ENCODE measurements around the gene SLC4A1AP. TPM values are rescaled to one million over a fixed set of nuclear protein-coding genes. Genes with fewer than 3 reads are reported as not detected.
A peak's percentile ranks its signal among the peaks of the same experiment; 100 is the strongest.
"Not testable (repeated sequence)": the region's sequence is repeated elsewhere in the genome, so short reads cannot be mapped to it uniquely, and the experiment has no call there.

Gene SLC4A1AP
- total RNA-seq, 2 donors from 2014 or later: 14.9 to 16.6 TPM

DNA sequence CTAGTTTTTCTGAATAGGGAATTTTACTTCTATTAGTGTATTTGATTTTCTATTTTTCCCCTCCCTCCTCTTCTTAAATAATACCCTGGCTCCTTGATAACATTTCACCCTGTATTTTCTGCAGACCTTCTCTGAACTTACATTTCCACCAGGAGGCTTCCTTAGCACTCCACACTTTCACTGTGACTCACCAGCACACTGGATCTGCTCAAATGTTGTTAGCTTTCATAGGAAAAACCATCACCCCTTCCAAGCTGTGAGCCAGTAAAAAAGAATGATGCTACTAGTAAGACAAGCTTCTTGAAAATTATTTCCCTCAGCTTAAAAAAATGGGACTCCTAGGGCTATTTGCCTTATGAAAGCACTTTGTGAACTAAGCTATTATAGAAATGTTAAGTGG, 16.4 kb upstream of the SLC4A1AP start:
- DNase-seq: no peak
- no peak for ATAC-seq
- intact Hi-C loops (cut with DNase I, micrococcal nuclease): no loop called here

DNA sequence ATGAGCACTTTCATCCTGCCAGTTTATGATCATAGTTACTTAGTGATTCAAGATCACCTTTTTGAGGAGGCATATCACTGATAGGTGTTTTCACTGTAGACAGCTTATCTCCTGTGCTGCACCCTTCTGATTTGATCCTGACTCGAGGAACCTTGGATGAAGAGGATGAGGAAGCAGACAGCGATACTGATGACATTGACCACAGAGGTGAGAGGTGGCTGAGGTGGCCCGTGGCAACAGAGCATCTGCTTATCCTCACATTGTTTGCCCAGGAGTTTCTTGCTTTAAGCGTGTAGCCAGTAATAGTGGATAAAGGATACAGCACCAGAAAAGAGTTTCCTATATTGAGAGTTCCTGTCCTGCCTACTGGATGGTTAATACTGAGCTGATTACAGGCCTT, 16.0 kb upstream of the SLC4A1AP start:
- intact Hi-C loops (cut with DNase I, micrococcal nuclease): no loop called here
- ATAC-seq (no peak), DNase-seq (no peak)

DNA sequence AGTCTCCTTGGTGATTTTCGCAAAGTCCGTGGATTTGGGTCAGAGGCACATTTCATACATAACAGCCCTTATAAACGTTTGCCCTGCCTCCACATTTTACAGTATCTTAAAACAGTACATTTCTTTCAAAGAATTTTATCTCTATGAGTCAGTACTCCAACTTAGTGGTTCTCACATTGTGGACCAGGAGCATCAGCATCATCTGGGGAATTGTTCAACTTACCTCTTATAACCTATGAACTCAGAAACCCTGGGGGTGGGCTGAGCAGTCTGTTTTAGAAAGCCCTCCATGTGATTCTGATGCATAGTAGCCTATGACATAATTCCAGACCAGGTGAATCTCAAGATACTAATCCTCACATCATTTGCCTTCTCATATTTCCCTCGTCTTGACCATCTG, 12.6 kb upstream of the SLC4A1AP start:
- intact Hi-C loops (cut with DNase I, micrococcal nuclease): no loop called here
- DNase-seq (no peak), ATAC-seq (no peak)

DNA sequence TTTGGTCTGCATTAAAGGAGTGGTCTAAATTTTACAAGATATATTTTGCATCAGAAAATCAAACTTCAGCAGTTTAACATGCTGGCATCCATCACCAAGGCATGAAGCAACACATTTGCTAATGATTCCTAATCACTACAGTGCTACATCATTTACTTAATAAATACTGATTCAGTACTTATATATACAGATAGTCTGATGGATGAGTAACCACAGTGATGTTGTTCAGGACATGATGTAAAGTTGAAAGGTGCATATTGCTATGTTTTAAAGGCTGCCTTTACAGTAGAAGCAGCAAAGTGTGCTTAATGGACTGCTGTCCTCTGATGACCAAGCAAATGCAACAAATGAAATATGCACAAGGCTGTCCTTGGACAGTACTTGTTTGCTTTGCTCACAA, 11.3 kb upstream of the SLC4A1AP start:
- no peak for ATAC-seq
- intact Hi-C loops (cut with DNase I, micrococcal nuclease): no loop called here
- DNase-seq: no peak

DNA sequence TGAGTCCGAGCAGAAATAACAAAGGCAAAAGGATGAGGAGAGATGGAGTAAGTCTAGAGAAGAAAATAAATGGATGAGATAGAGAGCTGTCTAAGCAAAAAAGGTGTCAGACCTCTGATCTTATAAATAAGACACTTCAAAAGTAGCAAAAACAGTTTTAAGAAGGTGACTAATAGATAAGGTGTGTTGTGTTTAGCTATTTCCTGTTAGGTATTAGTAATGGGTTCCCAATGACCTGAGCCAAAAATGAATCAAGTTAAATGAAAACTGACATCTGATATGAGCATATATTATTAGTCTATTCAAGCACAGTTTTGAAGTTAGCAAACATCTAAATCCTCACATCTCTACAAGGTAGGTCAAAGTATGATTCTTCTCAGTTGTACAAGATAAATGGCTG, 10.9 kb upstream of the SLC4A1AP start:
- DNase-seq (no peak), ATAC-seq (no peak)
- intact Hi-C loops (cut with DNase I, micrococcal nuclease): no loop called here

DNA sequence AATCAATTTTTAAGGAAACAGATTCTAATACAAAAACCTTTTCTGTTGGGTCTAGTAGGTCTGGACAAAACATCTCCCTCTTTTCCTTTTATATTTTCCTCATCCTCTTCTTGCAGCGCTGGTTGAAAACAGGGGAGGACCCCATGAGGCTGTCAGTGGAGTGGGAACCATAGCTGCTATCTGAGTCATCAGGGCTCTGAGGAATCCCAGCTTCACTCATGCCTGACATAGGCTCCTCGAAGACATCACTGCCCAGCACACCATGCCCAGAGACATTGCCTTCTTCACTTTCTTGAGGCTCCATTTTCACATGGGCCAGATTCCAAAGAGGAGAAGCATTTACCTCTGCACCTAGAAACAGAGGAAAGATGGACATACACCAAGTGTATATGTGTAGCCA, 10.3 kb upstream of the SLC4A1AP start:
- no peak for DNase-seq
- ATAC-seq: no peak
- intact Hi-C loops (cut with DNase I, micrococcal nuclease): no loop called here

DNA sequence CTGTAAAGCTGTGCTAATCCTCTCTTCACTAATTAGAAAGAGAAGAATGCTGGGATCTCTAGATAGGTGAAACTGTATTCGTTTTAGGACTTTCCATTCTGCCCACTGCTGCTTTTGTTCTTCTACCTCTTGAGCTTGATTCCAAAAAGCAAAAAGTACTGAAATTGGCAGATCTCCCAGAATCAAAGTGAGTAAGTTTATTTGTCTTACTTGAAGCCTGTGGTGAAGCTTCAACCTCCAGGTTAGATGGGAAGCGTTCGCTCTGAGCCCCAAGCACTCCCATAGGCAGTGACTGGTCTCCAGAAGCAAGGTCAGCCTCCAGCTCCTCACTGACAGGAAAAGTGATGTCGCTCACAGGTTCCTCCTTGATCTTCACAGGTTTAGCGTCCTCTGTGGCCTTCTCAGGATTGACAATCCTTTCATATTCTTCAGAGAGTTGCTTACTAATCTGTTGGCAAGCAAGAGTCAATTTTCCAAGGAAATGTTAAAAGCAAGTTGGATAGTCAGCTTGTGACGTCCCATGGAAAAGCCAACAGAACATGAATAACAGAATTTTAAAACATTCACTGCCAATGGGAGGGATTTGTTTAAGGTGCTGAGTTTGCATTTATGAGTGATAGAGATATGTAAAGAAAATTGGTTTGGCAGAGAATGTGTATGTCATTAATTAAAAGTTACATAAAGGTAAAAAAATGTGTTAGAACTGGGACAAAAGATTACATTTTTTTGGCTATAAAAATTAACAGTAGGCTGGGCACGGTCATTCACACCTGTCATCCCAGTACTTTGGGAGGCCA, 8.3 kb upstream of the SLC4A1AP start:
- intact Hi-C loops (cut with DNase I, micrococcal nuclease): no loop called here
- ATAC-seq (no peak), DNase-seq (no peak)

DNA sequence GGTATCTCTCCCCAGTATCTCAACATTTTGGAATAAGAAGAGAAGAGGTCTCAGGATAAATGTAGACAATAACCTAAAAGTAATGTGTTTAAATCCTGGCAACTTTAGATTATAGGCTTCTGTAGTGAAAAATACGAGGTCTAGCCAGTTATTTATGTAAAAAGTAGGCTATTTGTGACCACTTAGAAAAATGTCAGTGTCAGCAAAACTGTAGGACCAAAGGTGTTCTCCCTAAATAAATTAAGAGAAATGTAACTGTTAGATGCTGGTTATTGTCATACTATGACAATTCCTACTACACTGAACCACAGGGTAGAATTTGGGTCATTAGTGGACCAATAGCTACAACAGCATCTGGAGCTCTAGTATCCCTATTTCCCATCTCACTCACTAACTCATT, 2.3 kb upstream of the SLC4A1AP start:
- no peak for ATAC-seq
- no peak for DNase-seq
- intact Hi-C loops (cut with DNase I, micrococcal nuclease): no loop called here

DNA sequence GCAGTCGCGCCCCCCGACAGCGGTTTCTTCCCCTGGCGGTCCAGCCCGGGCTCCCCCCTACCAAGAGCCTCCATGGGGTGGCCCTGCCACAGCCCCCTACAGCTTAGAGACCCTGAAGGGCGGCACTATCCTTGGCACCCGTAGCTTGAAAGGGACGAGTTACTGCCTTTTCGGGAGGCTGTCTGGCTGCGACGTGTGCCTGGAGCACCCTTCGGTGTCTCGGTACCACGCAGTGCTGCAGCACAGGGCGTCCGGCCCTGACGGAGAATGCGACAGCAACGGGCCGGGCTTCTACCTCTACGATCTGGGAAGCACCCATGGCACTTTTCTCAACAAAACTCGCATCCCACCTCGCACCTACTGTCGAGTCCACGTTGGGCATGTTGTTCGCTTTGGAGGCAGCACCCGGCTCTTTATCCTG, 475 bp downstream of the SLC4A1AP start:
- peak; percentile 36 for ATAC-seq
- no peak for DNase-seq
- intact Hi-C loops (cut with DNase I, micrococcal nuclease): no loop called here

DNA sequence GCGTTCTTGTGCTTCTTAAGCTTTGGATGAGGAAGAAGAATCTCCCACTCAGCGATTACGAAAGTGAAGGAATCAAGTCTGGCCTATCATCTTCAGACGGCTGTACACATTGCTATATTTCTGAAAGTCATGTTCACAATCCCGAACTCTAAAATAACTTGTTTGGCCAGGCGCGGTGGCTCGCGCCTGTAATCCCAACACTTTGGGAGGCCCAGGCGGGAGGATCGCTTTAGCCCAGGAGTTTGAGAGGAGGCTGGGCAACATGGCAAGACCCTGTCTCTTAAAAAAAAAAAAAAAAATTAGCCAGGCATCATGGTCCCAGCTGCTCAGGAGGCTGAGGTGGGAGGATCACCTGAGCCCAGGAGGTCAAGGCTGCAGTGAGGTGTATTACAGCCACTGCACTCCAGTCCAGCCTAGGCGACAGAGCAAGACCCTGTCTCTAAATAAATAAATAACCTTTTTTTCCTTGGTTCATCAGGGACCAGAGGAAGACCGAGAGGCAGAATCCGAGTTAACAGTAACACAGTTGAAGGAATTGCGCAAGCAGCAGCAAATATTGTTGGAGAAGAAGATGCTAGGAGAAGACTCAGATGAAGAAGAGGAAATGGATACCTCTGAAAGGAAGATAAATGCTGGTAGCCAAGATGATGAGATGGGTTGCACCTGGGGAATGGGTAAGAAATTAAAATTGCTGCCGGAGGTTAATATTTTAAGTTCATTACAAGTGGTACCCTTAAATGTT, 1.1 kb downstream of the SLC4A1AP start:
- DNase-seq: no peak
- intact Hi-C loops (cut with DNase I, micrococcal nuclease): no loop called here
- no peak for ATAC-seq

DNA sequence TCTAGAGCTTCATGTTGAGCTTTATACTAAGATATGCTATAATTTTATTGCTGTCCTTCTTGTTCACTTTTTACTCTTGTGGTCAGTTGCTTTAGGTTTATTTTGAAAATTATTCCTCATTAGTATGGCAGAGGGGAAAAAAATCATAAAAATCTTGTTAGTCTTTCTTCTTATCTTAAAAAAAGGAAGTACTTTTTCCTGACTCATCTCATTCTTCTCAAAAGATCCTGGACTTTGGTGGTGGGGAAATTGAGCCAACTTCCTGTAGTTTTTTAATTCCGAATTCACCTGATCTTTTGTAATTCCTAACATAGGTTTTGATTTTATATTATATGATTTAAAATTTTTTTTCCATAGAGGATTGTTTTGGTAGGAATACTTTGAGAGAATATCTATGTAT, 3.8 kb downstream of the SLC4A1AP start:
- ATAC-seq (no peak), DNase-seq (no peak)
- intact Hi-C loops (cut with DNase I, micrococcal nuclease): no loop called here

DNA sequence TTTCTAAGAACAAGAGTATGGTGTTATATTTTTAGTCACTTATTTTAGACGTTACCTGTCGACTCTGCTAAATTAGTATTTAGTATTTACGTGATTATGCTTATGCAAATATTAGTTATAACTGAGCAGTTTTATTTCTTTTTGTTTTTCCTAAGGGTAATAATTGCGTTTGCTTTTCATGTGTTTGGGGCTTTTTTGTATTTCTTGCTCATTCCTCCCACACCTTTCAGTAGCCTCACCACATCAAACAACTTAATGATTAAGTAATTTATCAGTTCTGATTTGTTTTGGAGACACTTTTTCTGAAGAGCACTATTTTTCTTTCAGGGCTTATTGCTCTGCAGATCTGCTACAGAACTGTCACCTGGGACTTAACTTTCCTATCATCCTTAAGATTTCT, 7.5 kb downstream of the SLC4A1AP start:
- no peak for ATAC-seq
- intact Hi-C loops (cut with DNase I, micrococcal nuclease): no loop called here
- no peak for DNase-seq

DNA sequence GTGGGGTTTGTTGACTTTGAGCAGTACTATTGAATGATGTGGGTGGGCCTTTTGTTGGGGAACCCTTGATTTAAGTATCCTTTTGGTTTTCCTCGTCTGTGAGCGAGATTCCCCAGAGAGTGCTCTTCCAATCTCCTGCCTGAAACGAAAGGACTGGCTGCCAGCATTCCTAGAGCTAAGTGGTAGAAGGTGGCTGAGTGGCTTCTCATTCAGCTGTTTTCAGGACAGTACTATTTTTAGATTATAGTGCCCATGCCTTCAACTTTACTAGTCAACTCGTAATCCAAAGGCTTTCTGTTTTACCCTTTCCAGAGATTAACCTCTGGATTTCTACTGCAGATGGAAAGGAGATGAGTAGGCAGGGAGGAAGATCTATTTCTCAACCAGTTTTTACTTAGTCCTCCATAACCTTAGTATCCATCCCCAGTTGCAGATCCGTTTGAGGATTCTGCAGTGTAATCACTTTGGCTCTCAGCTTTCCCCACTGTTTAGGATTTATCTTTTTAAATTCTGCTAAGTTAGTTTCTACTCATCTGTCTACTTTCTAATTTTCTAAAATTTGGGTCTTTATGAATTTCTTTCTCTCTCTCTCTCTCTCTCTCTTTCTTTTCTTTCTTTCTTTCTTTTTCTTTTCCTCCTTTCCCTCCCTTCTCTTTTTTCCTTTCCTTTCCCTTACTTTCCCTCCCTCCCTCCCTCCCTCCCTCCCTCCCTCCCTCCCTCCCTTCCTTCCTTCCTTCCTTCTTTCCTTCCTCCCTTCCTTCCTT, 9.2 kb downstream of the SLC4A1AP start:
- no peak for DNase-seq

DNA sequence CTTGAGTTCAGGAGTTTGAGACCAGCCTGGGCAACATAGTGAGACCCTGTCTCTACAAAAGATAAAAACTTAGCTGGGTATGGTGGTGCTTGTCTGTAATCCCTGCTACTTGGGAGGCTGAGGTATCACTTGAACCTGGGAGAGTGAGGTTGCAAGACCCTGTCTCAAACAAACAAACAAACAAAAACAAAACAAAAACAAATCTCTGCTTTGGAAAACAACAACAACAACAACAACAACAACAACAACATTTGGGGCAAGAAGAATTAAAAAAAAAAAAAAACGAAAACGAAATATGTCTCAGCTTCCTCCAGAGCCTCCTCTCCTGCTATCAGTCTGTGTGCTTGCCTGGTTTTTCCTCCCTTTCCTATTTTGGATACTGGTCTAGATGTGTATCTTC, 16.9 kb downstream of the SLC4A1AP start:
- intact Hi-C loops (cut with DNase I, micrococcal nuclease): no loop called here
- no peak for DNase-seq
- ATAC-seq: no peak

More for the DNA sequence above, 9.2 kb downstream of the SLC4A1AP start:
- no peak for ATAC-seq
- intact Hi-C loops (cut with DNase I, micrococcal nuclease): no loop called here

DNA sequence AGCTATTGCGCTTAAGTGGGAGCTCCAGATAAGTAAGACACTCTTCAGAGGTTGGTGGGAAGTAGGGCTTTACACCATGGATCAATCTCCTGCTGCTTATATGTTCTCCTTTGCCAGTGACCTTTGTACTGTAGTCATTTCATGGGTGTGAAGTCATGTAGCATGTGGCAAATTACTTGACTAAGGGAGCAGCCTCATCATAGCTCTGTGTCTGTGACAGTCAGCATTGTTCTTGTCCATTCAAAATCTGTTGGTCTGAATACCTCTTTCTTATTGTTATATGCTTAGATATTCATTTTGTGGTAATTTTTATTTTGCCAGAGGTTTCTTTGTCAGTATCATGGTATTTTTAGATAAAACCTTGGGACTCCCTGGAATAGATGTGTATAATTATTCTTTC, 18.2 kb downstream of the SLC4A1AP start:
- ATAC-seq (peak; percentile 94), DNase-seq (no peak)
- intact Hi-C loops (cut with DNase I, micrococcal nuclease): no loop called here

DNA sequence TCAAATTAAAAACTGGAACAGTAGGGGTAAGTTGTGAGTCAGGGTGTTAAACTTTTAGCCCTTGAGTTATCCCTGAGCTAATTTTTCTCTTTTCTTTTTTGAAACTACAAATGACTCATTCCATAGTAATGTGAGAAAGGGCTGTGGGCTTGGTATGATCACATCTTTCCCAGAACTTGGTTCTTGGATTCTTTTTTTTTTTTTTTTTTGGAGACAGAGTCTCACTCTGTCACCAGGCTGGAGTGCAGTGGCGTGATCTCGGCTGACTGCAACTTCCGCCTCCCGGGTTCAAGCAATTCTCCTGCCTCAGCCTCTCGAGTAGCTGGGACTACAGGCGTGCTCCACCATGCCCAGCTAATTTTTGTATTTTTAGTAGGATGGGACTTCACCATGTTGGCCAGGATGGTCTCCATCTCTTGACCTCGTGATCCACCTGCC, 18.7 kb downstream of the SLC4A1AP start:
- intact Hi-C loops (cut with DNase I, micrococcal nuclease); ATAC-seq; DNase-seq: not testable (repeated sequence)

DNA sequence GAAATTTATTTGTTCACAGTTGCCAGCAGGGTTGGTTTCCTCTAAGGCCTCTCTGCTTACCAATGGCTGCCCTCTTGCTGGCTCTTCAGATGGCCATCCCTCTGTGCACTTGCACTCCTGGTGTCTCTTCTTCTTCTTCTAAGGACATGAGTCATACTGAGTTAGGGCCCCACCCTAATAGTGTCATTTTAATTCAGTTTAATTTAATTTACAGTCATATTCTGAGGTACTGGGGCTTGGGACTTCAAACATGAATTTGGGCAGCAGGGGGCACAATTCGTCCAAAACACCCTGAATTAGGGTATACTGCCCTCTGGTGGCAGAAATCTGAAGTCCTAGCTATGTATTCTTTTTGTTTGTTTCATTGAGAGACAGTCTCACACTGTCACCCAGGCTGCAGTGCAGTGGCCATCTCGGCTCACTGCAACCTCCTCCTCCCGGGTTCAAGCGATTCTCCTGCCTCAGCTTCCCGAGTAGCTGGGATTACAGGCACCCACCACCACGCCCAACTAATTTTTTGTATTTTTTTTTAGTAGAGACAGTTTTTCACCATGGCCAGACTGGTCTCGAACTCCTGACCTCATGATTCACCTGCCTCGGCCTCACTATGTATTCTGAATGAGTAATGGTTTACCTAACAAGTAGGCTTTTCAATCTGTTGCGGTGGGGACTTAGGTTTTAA, 19.8 kb downstream of the SLC4A1AP start:
- peak; percentile 64 for ATAC-seq

DNA sequence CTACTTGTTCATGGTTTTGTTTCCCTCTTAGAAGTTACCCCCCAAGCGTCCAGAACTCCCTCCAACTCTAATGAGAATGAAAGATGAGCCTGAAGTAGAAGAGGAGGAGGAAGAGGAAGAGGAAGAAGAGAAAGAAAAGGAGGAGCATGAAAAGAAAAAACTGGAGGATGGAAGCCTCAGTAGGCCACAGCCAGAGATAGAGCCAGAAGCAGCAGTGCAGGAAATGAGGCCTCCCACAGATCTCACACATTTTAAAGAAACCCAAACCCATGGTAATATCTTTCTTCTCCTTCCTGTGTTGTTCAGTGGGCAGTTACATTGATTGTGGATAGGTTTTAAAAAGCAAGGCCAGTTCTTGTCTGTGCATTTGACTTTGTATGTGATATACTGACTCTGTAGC, 21.3 kb downstream of the SLC4A1AP start:
- intact Hi-C loops (cut with DNase I, micrococcal nuclease); ATAC-seq; DNase-seq: not testable (repeated sequence)

More for the DNA sequence above, 19.8 kb downstream of the SLC4A1AP start:
- intact Hi-C loops (cut with DNase I, micrococcal nuclease): no loop called here
- DNase-seq: peak; percentile 68 to 91

DNA sequence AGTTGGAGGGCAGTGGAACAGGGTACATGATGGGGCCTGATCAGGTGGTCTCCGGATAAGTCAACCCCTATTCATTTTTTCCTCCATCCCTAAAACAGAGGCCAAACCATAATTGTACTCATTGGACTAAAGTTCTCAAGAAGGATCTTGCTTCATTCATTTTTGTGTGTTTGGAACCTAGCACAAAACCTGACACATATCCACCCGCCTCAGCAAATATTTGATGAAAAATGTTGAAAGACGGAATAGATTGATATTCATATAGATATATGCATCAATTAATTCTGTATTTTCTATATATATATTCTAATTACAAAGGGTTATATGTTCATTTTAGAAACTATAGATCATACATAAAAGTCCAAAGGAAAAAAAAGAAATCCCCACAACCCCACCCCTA, 21.9 kb downstream of the SLC4A1AP start:
- DNase-seq (no peak), ATAC-seq (no peak)
- intact Hi-C loops (cut with DNase I, micrococcal nuclease): no loop called here
